Measurements from ENCODE around the gene NLRP6. TPM values are rescaled to one million over a fixed set of nuclear protein-coding genes. Genes with fewer than 3 reads are reported as not detected.

NLRP6 gene
- polyA plus RNA-seq, 3 donors: 0.10 to 0.51 (median 0.24) TPM

DNA sequence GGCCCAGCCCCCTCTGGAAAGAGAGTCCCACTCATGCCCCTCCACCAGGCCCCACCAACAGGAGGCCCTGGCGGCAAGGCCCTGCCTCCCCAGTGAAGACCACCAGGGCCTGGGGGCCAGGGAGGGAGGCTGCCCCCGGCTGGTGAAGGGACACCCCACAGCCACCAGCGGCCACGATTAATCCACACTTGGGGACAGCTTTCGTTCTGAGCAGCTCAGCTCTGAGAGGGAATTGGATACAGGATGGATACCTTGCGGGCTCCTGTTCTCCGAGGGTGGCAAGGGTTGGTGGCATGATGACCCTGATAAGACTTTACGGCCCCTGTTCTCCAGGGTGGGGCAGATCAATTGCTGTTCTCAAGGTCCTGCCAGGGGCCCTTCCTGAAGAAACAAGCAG, 6.9 kb upstream of the NLRP6 start:
- no peak overlapping the region for H3K4me2 ChIP-seq (replicated peaks; ENCODE audit: extremely low read depth, low read length, poor library complexity, severe bottlenecking)
- H3K9me3 Mint-ChIP-seq: peaks cover 0 to 2% (median under 1%) of the 10 kb centered on the region in 7 donors
- no peaks in the 10 kb centered on the region for H3K27me3 ChIP-seq (ENCODE audit: control insufficient read depth in 2 of 2, insufficient read depth in 2 of 2, low read length in 2 of 2)
- peaks cover 0 to 7% (median 0%) of the 10 kb centered on the region in 3 donors for H3K27me3 Mint-ChIP-seq (ENCODE audit: low read depth in 3 of 3)
- WGBS (ENCODE audit: insufficient coverage): 100% methylated on average over 5 of the region's 8 CpGs
- peaks cover 0 to under 1% of the 10 kb centered on the region in 2 donors for H3K9me3 ChIP-seq (replicated peaks in 1 of 2; ENCODE audit: control insufficient read depth in 1 of 2, insufficient read depth in 1 of 2, low read length in 2 of 2)
- intact Hi-C loops (cut with micrococcal nuclease): no loop called here
- H3K4me1 ChIP-seq (ENCODE audit: control insufficient read depth in 1 of 2, insufficient read depth in 2 of 2, low read length in 2 of 2): peaks cover 41 to 45% of the 10 kb centered on the region in 2 donors
- H3K79me2 ChIP-seq (ENCODE audit: insufficient read depth, low read length): no peaks in the 10 kb centered on the region
- peaks cover 0 to 2% of the 10 kb centered on the region in 2 donors for H3K36me3 Mint-ChIP-seq
- no peak overlapping the region for H3K9ac ChIP-seq (ENCODE audit: insufficient read depth, low read length, poor library complexity, severe bottlenecking)
- H3K4me1 Mint-ChIP-seq: peaks cover 41% of the 10 kb centered on the region
- H2AFZ ChIP-seq (ENCODE audit: insufficient read depth, low read depth, low read length, poor library complexity, severe bottlenecking): no peak overlapping the region
- DNase-seq: peak in 1 of 3 donors; percentile 2
- H3K27ac Mint-ChIP-seq: no peak overlapping the region
- no peaks in the 10 kb centered on the region for H3K36me3 ChIP-seq (replicated peaks in 1 of 2; ENCODE audit: control insufficient read depth in 1 of 2, insufficient read depth in 2 of 2, low read length in 2 of 2)
- peak overlapping the region in 1 of 2 donors; percentile 100 for H3K27ac ChIP-seq (ENCODE audit: low read depth in 1 of 2, low read length in 2 of 2)
- no peak overlapping the region for H3K4me3 Mint-ChIP-seq
- TF ChIP-seq, protein P1, sequence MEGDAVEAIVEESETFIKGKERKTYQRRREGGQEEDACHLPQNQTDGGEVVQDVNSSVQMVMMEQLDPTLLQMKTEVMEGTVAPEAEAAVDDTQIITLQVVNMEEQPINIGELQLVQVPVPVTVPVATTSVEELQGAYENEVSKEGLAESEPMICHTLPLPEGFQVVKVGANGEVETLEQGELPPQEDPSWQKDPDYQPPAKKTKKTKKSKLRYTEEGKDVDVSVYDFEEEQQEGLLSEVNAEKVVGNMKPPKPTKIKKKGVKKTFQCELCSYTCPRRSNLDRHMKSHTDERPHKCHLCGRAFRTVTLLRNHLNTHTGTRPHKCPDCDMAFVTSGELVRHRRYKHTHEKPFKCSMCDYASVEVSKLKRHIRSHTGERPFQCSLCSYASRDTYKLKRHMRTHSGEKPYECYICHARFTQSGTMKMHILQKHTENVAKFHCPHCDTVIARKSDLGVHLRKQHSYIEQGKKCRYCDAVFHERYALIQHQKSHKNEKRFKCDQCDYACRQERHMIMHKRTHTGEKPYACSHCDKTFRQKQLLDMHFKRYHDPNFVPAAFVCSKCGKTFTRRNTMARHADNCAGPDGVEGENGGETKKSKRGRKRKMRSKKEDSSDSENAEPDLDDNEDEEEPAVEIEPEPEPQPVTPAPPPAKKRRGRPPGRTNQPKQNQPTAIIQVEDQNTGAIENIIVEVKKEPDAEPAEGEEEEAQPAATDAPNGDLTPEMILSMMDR (IDR thresholded peaks at IDR 0.05): no peak
- H4K20me1 ChIP-seq (ENCODE audit: insufficient read depth, low read length): no peaks in the 10 kb centered on the region
- no peak overlapping the region for H3K4me3 ChIP-seq (replicated peaks in 1 of 3; ENCODE audit: low read depth in 2 of 3, low read length in 3 of 3)

DNA sequence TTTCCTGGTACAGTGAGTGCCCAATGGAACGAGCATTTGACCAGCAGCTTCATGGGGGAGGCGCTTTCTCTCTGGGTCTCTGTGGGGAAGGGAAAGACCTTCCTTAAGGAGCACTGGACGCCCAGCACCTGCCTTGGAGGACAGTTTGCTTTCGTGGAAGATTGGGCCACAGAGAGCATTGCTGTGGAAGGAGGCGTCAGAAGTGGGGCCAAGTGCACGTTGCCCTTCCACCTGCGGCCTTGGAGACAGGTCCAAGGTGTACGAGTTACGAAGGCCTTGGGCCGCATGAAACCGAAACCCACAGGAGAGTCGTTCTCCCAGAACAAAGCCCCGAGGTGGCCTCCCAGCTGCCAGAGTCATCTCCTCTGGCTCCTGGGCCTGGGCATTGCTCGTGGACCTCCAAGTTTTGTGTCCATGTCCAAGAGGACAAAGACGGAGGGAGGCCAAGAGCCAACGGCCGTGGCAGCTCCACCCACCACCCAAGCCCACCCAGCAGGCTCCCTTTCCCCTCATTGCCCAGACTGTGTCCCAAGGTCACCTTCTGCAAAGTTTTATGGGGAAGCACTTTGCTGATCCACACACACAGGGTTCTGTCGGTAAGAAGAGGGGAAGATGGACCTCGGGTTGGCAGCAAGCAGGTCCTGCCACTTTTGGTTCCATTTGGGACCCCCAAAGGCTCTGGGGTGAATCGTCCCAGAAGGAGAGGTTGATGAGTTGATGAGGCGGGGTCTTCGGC, 5.8 kb upstream of the NLRP6 start:
- Histone ChIP-seq H3K4me2 (replicated peaks; ENCODE audit: extremely low read depth, low read length, poor library complexity, severe bottlenecking) (no peak overlapping the region), H3K4me1 (ENCODE audit: control insufficient read depth in 1 of 2, insufficient read depth in 2 of 2, low read length in 2 of 2) (peaks cover 41 to 45% of the 10 kb centered on the region in 2 donors), H3K36me3 (replicated peaks in 1 of 2; ENCODE audit: control insufficient read depth in 1 of 2, insufficient read depth in 2 of 2, low read length in 2 of 2) (no peaks in the 10 kb centered on the region), H3K27ac (ENCODE audit: low read depth in 1 of 2, low read length in 2 of 2) (no peak overlapping the region), H4K20me1 (ENCODE audit: insufficient read depth, low read length) (no peaks in the 10 kb centered on the region), H3K4me3 (replicated peaks in 1 of 3; ENCODE audit: low read depth in 2 of 3, low read length in 3 of 3) (no peak overlapping the region), H3K9me3 (replicated peaks in 1 of 2; ENCODE audit: control insufficient read depth in 1 of 2, insufficient read depth in 1 of 2, low read length in 2 of 2) (no peaks in the 10 kb centered on the region), H3K9ac (ENCODE audit: insufficient read depth, low read length, poor library complexity, severe bottlenecking) (no peak overlapping the region), H3K79me2 (ENCODE audit: insufficient read depth, low read length) (no peaks in the 10 kb centered on the region), H3K27me3 (ENCODE audit: control insufficient read depth in 2 of 2, insufficient read depth in 2 of 2, low read length in 2 of 2) (peaks cover 0 to 3% of the 10 kb centered on the region in 2 donors), H2AFZ (ENCODE audit: insufficient read depth, low read depth, low read length, poor library complexity, severe bottlenecking) (no peak overlapping the region)
- Mint-ChIP-seq H3K9me3 (peaks cover 0 to 6% (median 3%) of the 10 kb centered on the region in 7 donors), H3K4me3 (no peak overlapping the region), H3K27me3 (ENCODE audit: low read depth in 3 of 3) (peaks cover 7 to 9% (median 7%) of the 10 kb centered on the region in 3 donors), H3K27ac (peak overlapping the region in 1 of 7 donors; percentile 3), H3K36me3 (peaks cover 0 to 7% of the 10 kb centered on the region in 2 donors), H3K4me1 (peaks cover 39% of the 10 kb centered on the region)
- TF ChIP-seq, protein P1 (IDR thresholded peaks at IDR 0.05): no peak
- intact Hi-C loops (cut with micrococcal nuclease): no loop called here
- WGBS (ENCODE audit: insufficient coverage): 91% methylated on average over 20 of the region's 22 CpGs
- no peak for DNase-seq

All from CD14-positive monocyte (primary cell).